Neural cell (in vitro differentiated cells): Measurements from ENCODE around the gene C9orf40.

ENCODE experiments used
- EP300 ChIP-seq: fragments of 450-650 bp; conservative IDR thresholded peaks from 2 replicates; pipeline ENCODE4 v1.6.1; 2014; ENCODE audit warnings: antibody characterized with exemption, mild to moderate bottlenecking, moderate library complexity; ENCODE audit not compliant: poor library complexity, severe bottlenecking
- EZH2 ChIP-seq: fragments of 200-600, 300-800 bp; shearing (Covaris generic), sonication (generic); IDR thresholded peaks from 2 replicates; pipeline ENCODE4 v1.6.1; 2014; ENCODE audit warnings: antibody characterized with exemption, low read length, borderline replicate concordance, mild to moderate bottlenecking; ENCODE audit not compliant: insufficient read depth, poor library complexity, severe bottlenecking
- POLR2AphosphoS5 ChIP-seq: IDR thresholded peaks from 2 replicates; pipeline ENCODE4 v1.6.1; 2012
- RAD21 ChIP-seq: fragments of 450-650 bp; conservative IDR thresholded peaks from 2 replicates; pipeline ENCODE4 v1.6.1; 2014; ENCODE audit warnings: antibody characterized with exemption, mild to moderate bottlenecking, moderate library complexity
- TAF1 ChIP-seq: IDR thresholded peaks from 2 replicates; pipeline ENCODE4 v1.6.1; 2012; ENCODE audit warnings: low read depth
- TF ChIP-seq, protein P1 (sequence below): fragments of 450-650 bp; IDR thresholded peaks from 2 replicates; pipeline ENCODE4 v1.5.1; 2014; ENCODE audit warnings: antibody characterized with exemption, mild to moderate bottlenecking, moderate library complexity; ENCODE audit not compliant: poor library complexity, severe bottlenecking
- TF ChIP-seq, protein P2 (sequence below): IDR thresholded peaks from 2 replicates; pipeline ENCODE4 v1.6.1; 2012; ENCODE audit warnings: borderline replicate concordance

DNA sequence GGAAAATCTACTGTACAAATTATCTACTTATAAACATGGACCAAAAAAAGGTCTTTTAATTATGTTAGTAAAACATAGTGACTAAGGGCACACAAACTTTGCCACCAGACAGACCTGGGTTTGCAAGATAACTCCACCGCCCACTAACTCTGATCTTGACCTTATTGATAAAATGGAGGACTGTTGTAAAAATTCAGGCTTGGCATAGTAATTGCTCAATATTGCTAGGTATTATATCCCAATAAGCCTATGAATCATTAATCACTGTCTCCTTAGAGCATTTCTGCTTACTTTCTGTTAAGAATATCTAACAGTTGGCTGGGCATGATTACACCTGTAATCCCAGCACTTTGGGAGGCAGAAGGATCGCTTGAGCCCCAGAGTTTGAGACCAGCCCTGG lies 3.8 kb downstream of the C9orf40 start:
- TF ChIP-seq EZH2 (no peak), POLR2AphosphoS5 (no peak), TAF1 (no peak), EP300 (no peak), RAD21 (no peak)
- TF ChIP-seq, protein P1, sequence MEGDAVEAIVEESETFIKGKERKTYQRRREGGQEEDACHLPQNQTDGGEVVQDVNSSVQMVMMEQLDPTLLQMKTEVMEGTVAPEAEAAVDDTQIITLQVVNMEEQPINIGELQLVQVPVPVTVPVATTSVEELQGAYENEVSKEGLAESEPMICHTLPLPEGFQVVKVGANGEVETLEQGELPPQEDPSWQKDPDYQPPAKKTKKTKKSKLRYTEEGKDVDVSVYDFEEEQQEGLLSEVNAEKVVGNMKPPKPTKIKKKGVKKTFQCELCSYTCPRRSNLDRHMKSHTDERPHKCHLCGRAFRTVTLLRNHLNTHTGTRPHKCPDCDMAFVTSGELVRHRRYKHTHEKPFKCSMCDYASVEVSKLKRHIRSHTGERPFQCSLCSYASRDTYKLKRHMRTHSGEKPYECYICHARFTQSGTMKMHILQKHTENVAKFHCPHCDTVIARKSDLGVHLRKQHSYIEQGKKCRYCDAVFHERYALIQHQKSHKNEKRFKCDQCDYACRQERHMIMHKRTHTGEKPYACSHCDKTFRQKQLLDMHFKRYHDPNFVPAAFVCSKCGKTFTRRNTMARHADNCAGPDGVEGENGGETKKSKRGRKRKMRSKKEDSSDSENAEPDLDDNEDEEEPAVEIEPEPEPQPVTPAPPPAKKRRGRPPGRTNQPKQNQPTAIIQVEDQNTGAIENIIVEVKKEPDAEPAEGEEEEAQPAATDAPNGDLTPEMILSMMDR, result no peak
- TF ChIP-seq, protein P2, sequence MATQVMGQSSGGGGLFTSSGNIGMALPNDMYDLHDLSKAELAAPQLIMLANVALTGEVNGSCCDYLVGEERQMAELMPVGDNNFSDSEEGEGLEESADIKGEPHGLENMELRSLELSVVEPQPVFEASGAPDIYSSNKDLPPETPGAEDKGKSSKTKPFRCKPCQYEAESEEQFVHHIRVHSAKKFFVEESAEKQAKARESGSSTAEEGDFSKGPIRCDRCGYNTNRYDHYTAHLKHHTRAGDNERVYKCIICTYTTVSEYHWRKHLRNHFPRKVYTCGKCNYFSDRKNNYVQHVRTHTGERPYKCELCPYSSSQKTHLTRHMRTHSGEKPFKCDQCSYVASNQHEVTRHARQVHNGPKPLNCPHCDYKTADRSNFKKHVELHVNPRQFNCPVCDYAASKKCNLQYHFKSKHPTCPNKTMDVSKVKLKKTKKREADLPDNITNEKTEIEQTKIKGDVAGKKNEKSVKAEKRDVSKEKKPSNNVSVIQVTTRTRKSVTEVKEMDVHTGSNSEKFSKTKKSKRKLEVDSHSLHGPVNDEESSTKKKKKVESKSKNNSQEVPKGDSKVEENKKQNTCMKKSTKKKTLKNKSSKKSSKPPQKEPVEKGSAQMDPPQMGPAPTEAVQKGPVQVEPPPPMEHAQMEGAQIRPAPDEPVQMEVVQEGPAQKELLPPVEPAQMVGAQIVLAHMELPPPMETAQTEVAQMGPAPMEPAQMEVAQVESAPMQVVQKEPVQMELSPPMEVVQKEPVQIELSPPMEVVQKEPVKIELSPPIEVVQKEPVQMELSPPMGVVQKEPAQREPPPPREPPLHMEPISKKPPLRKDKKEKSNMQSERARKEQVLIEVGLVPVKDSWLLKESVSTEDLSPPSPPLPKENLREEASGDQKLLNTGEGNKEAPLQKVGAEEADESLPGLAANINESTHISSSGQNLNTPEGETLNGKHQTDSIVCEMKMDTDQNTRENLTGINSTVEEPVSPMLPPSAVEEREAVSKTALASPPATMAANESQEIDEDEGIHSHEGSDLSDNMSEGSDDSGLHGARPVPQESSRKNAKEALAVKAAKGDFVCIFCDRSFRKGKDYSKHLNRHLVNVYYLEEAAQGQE, result no peak
